ENCODE measurements around the gene RACGAP1. TPM values are rescaled to one million over a fixed set of nuclear protein-coding genes. Genes with fewer than 3 reads are reported as not detected.

Gene RACGAP1
- total RNA-seq, 1 donor from 2014 or later = 71.2 TPM

- no peak for DNase-seq
- no peaks in the 10 kb centered on the region for H3K9me3 Mint-ChIP-seq
- peak overlapping the region; percentile 65 for H3K27ac Mint-ChIP-seq
- peak overlapping the region; percentile 90 for H3K4me3 Mint-ChIP-seq
- H3K4me1 Mint-ChIP-seq = peaks cover 44% of the 10 kb centered on the region
- peaks cover 22% of the 10 kb centered on the region for H3K27me3 Mint-ChIP-seq
- H3K36me3 Mint-ChIP-seq (ENCODE audit: low read depth) = peaks cover 6% of the 10 kb centered on the region
- intact Hi-C loops (cut with micrococcal nuclease) = no loop called here
Observed at GRCh38 chr12:50060120-50060468, 34.8 kb upstream of the RACGAP1 start.

- Mint-ChIP-seq H3K9me3 (no peaks in the 10 kb centered on the region), H3K4me1 (peaks cover 44% of the 10 kb centered on the region), H3K36me3 (ENCODE audit: low read depth) (peaks cover 6% of the 10 kb centered on the region), H3K27ac (peak overlapping the region; percentile 65), H3K4me3 (peak overlapping the region; percentile 90), H3K27me3 (peaks cover 22% of the 10 kb centered on the region)
- intact Hi-C loops (cut with micrococcal nuclease) = no loop called here
- peak; percentile 84 for DNase-seq
Observed at GRCh38 chr12:50059440-50060119, 34.3 kb upstream of the RACGAP1 start.

GRCh38 chr12:50058743-50059312, 33.5 kb upstream of the RACGAP1 start:
- Mint-ChIP-seq H3K36me3 (ENCODE audit: low read depth) (peaks cover 6% of the 10 kb centered on the region), H3K27me3 (peaks cover 23% of the 10 kb centered on the region), H3K9me3 (no peaks in the 10 kb centered on the region), H3K4me3 (peak overlapping the region; percentile 90), H3K27ac (peak overlapping the region; percentile 31), H3K4me1 (peaks cover 44% of the 10 kb centered on the region)
- no peak for DNase-seq
- intact Hi-C loops (cut with micrococcal nuclease) = no loop called here

- H3K4me3 Mint-ChIP-seq = peak overlapping the region; percentile 90
- H3K27ac Mint-ChIP-seq = peak overlapping the region; percentile 31
- H3K4me1 Mint-ChIP-seq = peaks cover 44% of the 10 kb centered on the region
- peaks cover 25% of the 10 kb centered on the region for H3K27me3 Mint-ChIP-seq
- no peak for DNase-seq
- intact Hi-C loops (cut with micrococcal nuclease) = no loop called here
- H3K9me3 Mint-ChIP-seq = no peaks in the 10 kb centered on the region
- H3K36me3 Mint-ChIP-seq (ENCODE audit: low read depth) = peaks cover 6% of the 10 kb centered on the region
Observed at GRCh38 chr12:50057896-50058670, 32.8 kb upstream of the RACGAP1 start.

GRCh38 chr12:50057000-50057841, 31.9 kb upstream of the RACGAP1 start, which contains the start of gene ASIC1:
TSS of gene ASIC1 (plus strand) at chr12:50057596. CDS start at chr12:50058767, 1,171 bp downstream.
- Mint-ChIP-seq H3K4me3 (peak within 1 kb of the TSS; percentile 90), H3K27me3 (peaks cover 32% of the 10 kb centered on the region), H3K9me3 (no peaks in the 10 kb centered on the region), H3K36me3 (ENCODE audit: low read depth) (peaks cover 6% of the 10 kb centered on the region), H3K4me1 (peaks cover 44% of the 10 kb centered on the region), H3K27ac (peak within 1 kb of the TSS; percentile 73)
- DNase-seq = peak; percentile 85
- intact Hi-C loops (cut with micrococcal nuclease) = loop anchor here (1.0 kb wide), 2 partner anchors 18 to 90 kb away; no protein-coding TSS in a partner anchor

- H3K27me3 Mint-ChIP-seq = peaks cover 35% of the 10 kb centered on the region
- H3K27ac Mint-ChIP-seq = no peak overlapping the region
- H3K36me3 Mint-ChIP-seq (ENCODE audit: low read depth) = peaks cover 5% of the 10 kb centered on the region
- intact Hi-C loops (cut with micrococcal nuclease) = loop anchor here (1.0 kb wide), 2 partner anchors 17 to 89 kb away; no protein-coding TSS in a partner anchor
- peak overlapping the region; percentile 90 for H3K4me3 Mint-ChIP-seq
- H3K4me1 Mint-ChIP-seq = peaks cover 41% of the 10 kb centered on the region
- no peaks in the 10 kb centered on the region for H3K9me3 Mint-ChIP-seq
- no peak for DNase-seq
Observed at GRCh38 chr12:50056639-50056976, 31.3 kb upstream of the RACGAP1 start.

GRCh38 chr12:50055831-50056638, 30.7 kb upstream of the RACGAP1 start:
- no peaks in the 10 kb centered on the region for H3K9me3 Mint-ChIP-seq
- H3K27me3 Mint-ChIP-seq = peaks cover 40% of the 10 kb centered on the region
- intact Hi-C loops (cut with micrococcal nuclease) = loop anchor here (1.0 kb wide), 2 partner anchors 17 to 89 kb away; no protein-coding TSS in a partner anchor
- DNase-seq = peak; percentile 89
- H3K4me1 Mint-ChIP-seq = peaks cover 37% of the 10 kb centered on the region
- H3K4me3 Mint-ChIP-seq = peak overlapping the region; percentile 90
- H3K36me3 Mint-ChIP-seq (ENCODE audit: low read depth) = peaks cover 2% of the 10 kb centered on the region
- H3K27ac Mint-ChIP-seq = peak overlapping the region; percentile 66

- Mint-ChIP-seq H3K36me3 (ENCODE audit: low read depth) (no peaks in the 10 kb centered on the region), H3K4me1 (peaks cover 19% of the 10 kb centered on the region), H3K4me3 (no peak overlapping the region), H3K27ac (no peak overlapping the region), H3K9me3 (no peaks in the 10 kb centered on the region), H3K27me3 (peaks cover 59% of the 10 kb centered on the region)
- intact Hi-C loops (cut with micrococcal nuclease) = no loop called here
- no peak for DNase-seq
Observed at GRCh38 chr12:50053583-50053982, 28.3 kb upstream of the RACGAP1 start.

- peaks cover 62% of the 10 kb centered on the region for H3K27me3 Mint-ChIP-seq
- H3K9me3 Mint-ChIP-seq = no peaks in the 10 kb centered on the region
- H3K36me3 Mint-ChIP-seq (ENCODE audit: low read depth) = no peaks in the 10 kb centered on the region
- peaks cover 16% of the 10 kb centered on the region for H3K4me1 Mint-ChIP-seq
- no peak for DNase-seq
- no peak overlapping the region for H3K4me3 Mint-ChIP-seq
- no peak overlapping the region for H3K27ac Mint-ChIP-seq
- intact Hi-C loops (cut with micrococcal nuclease) = no loop called here
Observed at GRCh38 chr12:50052964-50053363, 27.7 kb upstream of the RACGAP1 start.

GRCh38 chr12:50052544-50052943, 27.2 kb upstream of the RACGAP1 start:
- intact Hi-C loops (cut with micrococcal nuclease) = no loop called here
- no peaks in the 10 kb centered on the region for H3K9me3 Mint-ChIP-seq
- H3K27me3 Mint-ChIP-seq = peaks cover 65% of the 10 kb centered on the region
- no peak overlapping the region for H3K4me3 Mint-ChIP-seq
- DNase-seq = no peak
- no peak overlapping the region for H3K27ac Mint-ChIP-seq
- no peaks in the 10 kb centered on the region for H3K36me3 Mint-ChIP-seq (ENCODE audit: low read depth)
- H3K4me1 Mint-ChIP-seq = peaks cover 16% of the 10 kb centered on the region

GRCh38 chr12:50051101-50051806, 26.0 kb upstream of the RACGAP1 start:
- no peaks in the 10 kb centered on the region for H3K9me3 Mint-ChIP-seq
- no peak for DNase-seq
- no peaks in the 10 kb centered on the region for H3K36me3 Mint-ChIP-seq (ENCODE audit: low read depth)
- intact Hi-C loops (cut with micrococcal nuclease) = no loop called here
- no peak overlapping the region for H3K27ac Mint-ChIP-seq
- peaks cover 58% of the 10 kb centered on the region for H3K27me3 Mint-ChIP-seq
- no peak overlapping the region for H3K4me3 Mint-ChIP-seq
- H3K4me1 Mint-ChIP-seq = peaks cover 11% of the 10 kb centered on the region

- Mint-ChIP-seq H3K4me3 (no peak overlapping the region), H3K27me3 (peaks cover 53% of the 10 kb centered on the region), H3K36me3 (ENCODE audit: low read depth) (no peaks in the 10 kb centered on the region), H3K27ac (no peak overlapping the region), H3K9me3 (no peaks in the 10 kb centered on the region), H3K4me1 (peaks cover 4% of the 10 kb centered on the region)
- no peak for DNase-seq
- intact Hi-C loops (cut with micrococcal nuclease) = no loop called here
Observed at GRCh38 chr12:50050410-50051098, 25.3 kb upstream of the RACGAP1 start.

All from activated CD4-positive, alpha-beta T cell treated with anti-CD3 and anti-CD28 coated beads, Interleukin-2, amount 10 ng/mL, durations not matched to agents 24 days and 14 days (primary cell).